ENCODE results near the gene MAST4. TPM values are rescaled to one million over a fixed set of nuclear protein-coding genes. Genes with fewer than 3 reads are reported as not detected.

Gene MAST4
- total and polyA plus RNA-seq, 2 donors (not counting 1 experiment from before 2014, with no cell fraction given): 2.5 to 57.1 TPM

GRCh38 chr5:66986534-66986933, 390.3 kb downstream of the MAST4 start:
- Histone ChIP-seq H2AFZ (ENCODE audit: insufficient read depth, low read depth, low read length, poor library complexity, severe bottlenecking) (no peak overlapping the region), H3K27me3 (replicated peaks in 1 of 4; ENCODE audit: control extremely low read depth in 1 of 4, control insufficient read depth in 3 of 4, insufficient read depth in 4 of 4, low read length in 3 of 4) (no peaks in the 10 kb centered on the region), H4K20me1 (ENCODE audit: control insufficient read depth, insufficient read depth, low read length, poor library complexity, severe bottlenecking) (no peaks in the 10 kb centered on the region), H3K4me2 (replicated peaks; ENCODE audit: low read depth, low read length, poor library complexity, severe bottlenecking) (no peak overlapping the region), H3K4me1 (ENCODE audit: control insufficient read depth in 2 of 2, insufficient read depth in 2 of 2, low read length in 2 of 2) (no peaks in the 10 kb centered on the region), H3K4me3 (ENCODE audit: control extremely low read depth in 1 of 5, extremely low read depth in 1 of 5, insufficient read depth in 1 of 5, low read depth in 2 of 5, low read length in 4 of 5) (no peak overlapping the region), H3K36me3 (replicated peaks in 1 of 2; ENCODE audit: control extremely low read depth in 1 of 2, control insufficient read depth in 1 of 2, extremely low read depth in 1 of 2, insufficient read depth in 2 of 2, low read length in 1 of 2) (no peaks in the 10 kb centered on the region), H3K9me3 (ENCODE audit: control extremely low read depth in 1 of 3, control insufficient read depth in 2 of 3, insufficient read depth in 1 of 3, low read length in 2 of 3) (no peaks in the 10 kb centered on the region), H3K27ac (ENCODE audit: low read length in 2 of 2) (no peak overlapping the region), H3K9ac (ENCODE audit: low read length) (no peak overlapping the region), H3K79me2 (ENCODE audit: control insufficient read depth, insufficient read depth, low read length) (no peaks in the 10 kb centered on the region)
- TF ChIP-seq CTCF (IDR thresholded peaks at IDR 0.05) (no peak), EZH2 (IDR thresholded peaks at IDR 0.05; ENCODE audit: borderline replicate concordance, insufficient read depth, low read depth, low read length, poor library complexity, severe bottlenecking) (no peak)
- Mint-ChIP-seq H3K4me1 (peaks cover 2% of the 10 kb centered on the region), H3K27me3 (no peaks in the 10 kb centered on the region), H3K27ac (no peak overlapping the region), H3K9me3 (ENCODE audit: insufficient read depth) (no peaks in the 10 kb centered on the region), H3K4me3 (no peak overlapping the region)
- WGBS (ENCODE audit: insufficient coverage): 17% methylated on average over 1 of the region's 4 CpGs
- no peak for DNase-seq
- intact Hi-C loops (cut with micrococcal nuclease): no loop called here
- ATAC-seq (ENCODE audit: low read depth): no peak
- ChIA-PET CTCF (interaction anchor here (0.8 to 2.8 kb wide), 10 partner anchors 8 to 260 kb away, joined by 3 to 11 read pairs (median 6); no protein-coding TSS in a partner anchor), POLR2A (no interaction called here)

- CTCF ChIA-PET: interaction anchor here (0.6 to 2.8 kb wide), 15 partner anchors 9 to 1227 kb away, joined by 3 to 11 read pairs (median 4); no protein-coding TSS in a partner anchor
- Histone ChIP-seq H3K36me3 (replicated peaks in 1 of 2; ENCODE audit: control extremely low read depth in 1 of 2, control insufficient read depth in 1 of 2, extremely low read depth in 1 of 2, insufficient read depth in 2 of 2, low read length in 1 of 2) (no peaks in the 10 kb centered on the region), H3K4me3 (ENCODE audit: control extremely low read depth in 1 of 5, extremely low read depth in 1 of 5, insufficient read depth in 1 of 5, low read depth in 2 of 5, low read length in 4 of 5) (no peak overlapping the region), H2AFZ (ENCODE audit: insufficient read depth, low read depth, low read length, poor library complexity, severe bottlenecking) (no peak overlapping the region), H3K9me3 (ENCODE audit: control extremely low read depth in 1 of 3, control insufficient read depth in 2 of 3, insufficient read depth in 1 of 3, low read length in 2 of 3) (no peaks in the 10 kb centered on the region), H3K27ac (ENCODE audit: low read length in 2 of 2) (no peak overlapping the region), H3K79me2 (ENCODE audit: control insufficient read depth, insufficient read depth, low read length) (no peaks in the 10 kb centered on the region), H3K4me2 (replicated peaks; ENCODE audit: low read depth, low read length, poor library complexity, severe bottlenecking) (no peak overlapping the region), H3K27me3 (replicated peaks in 1 of 4; ENCODE audit: control extremely low read depth in 1 of 4, control insufficient read depth in 3 of 4, insufficient read depth in 4 of 4, low read length in 3 of 4) (no peaks in the 10 kb centered on the region), H4K20me1 (ENCODE audit: control insufficient read depth, insufficient read depth, low read length, poor library complexity, severe bottlenecking) (no peaks in the 10 kb centered on the region), H3K4me1 (ENCODE audit: control insufficient read depth in 2 of 2, insufficient read depth in 2 of 2, low read length in 2 of 2) (no peaks in the 10 kb centered on the region), H3K9ac (ENCODE audit: low read length) (no peak overlapping the region)
- POLR2A ChIA-PET: no interaction called here
- Mint-ChIP-seq H3K27me3 (no peaks in the 10 kb centered on the region), H3K4me3 (no peak overlapping the region), H3K4me1 (peaks cover 2% of the 10 kb centered on the region), H3K27ac (no peak overlapping the region), H3K9me3 (ENCODE audit: insufficient read depth) (no peaks in the 10 kb centered on the region)
- DNase-seq (no peak), ATAC-seq (ENCODE audit: low read depth) (no peak)
- TF ChIP-seq EZH2 (IDR thresholded peaks at IDR 0.05; ENCODE audit: borderline replicate concordance, insufficient read depth, low read depth, low read length, poor library complexity, severe bottlenecking) (no peak), CTCF (IDR thresholded peaks at IDR 0.05) (no peak)
- intact Hi-C loops (cut with micrococcal nuclease): no loop called here
- 38% methylated on average over 1 of the region's 2 CpGs for WGBS (ENCODE audit: insufficient coverage)
These were observed 390.9 kb downstream of the MAST4 start for GRCh38 chr5:66987126-66987525.

Data from B cell (primary cell).